H9 (cell line): ENCODE measurements around the gene CEBPZ. TPM values are rescaled to one million over a fixed set of nuclear protein-coding genes. Genes with fewer than 3 reads are reported as not detected.

Experiments used
- DNase-seq: peaks from one replicate; pipeline ENCODE4 v3.0.0-alpha.2; 2017
- H2AFZ ChIP-seq: one replicate; pipeline ENCODE4 v1.6.1; 2013; ENCODE audit warnings: mild to moderate bottlenecking, low read length, control low read depth, moderate library complexity
- H2AK5ac ChIP-seq: 2 replicates; pipeline ENCODE4 v1.6.1; 2013; ENCODE audit warnings: low read length, control low read depth, mixed read lengths; ENCODE audit not compliant: insufficient read length
- H2BK120ac ChIP-seq: one replicate; pipeline ENCODE4 v1.6.1; 2013; ENCODE audit warnings: low read depth, mild to moderate bottlenecking, low read length, control low read depth, inconsistent platforms; ENCODE audit not compliant: poor library complexity, severe bottlenecking
- H2BK12ac ChIP-seq: 2 replicates; pipeline ENCODE4 v1.6.1; 2013; ENCODE audit warnings: low read length, control low read depth, mixed read lengths, low read depth; ENCODE audit not compliant: insufficient read length
- H2BK15ac ChIP-seq: 2 replicates; pipeline ENCODE4 v1.6.1; 2013; ENCODE audit warnings: low read depth, low read length, control low read depth
- H2BK20ac ChIP-seq: one replicate; pipeline ENCODE4 v1.6.1; 2013; ENCODE audit warnings: low read depth, mild to moderate bottlenecking, low read length, control low read depth, inconsistent platforms; ENCODE audit not compliant: poor library complexity, severe bottlenecking
- H2BK5ac ChIP-seq: 2 replicates; pipeline ENCODE4 v1.6.1; 2013; ENCODE audit warnings: low read length, control low read depth, mixed read lengths; ENCODE audit not compliant: insufficient read length
- H3K14ac ChIP-seq: 2 replicates; pipeline ENCODE4 v1.6.1; 2013; ENCODE audit warnings: low read length, control low read depth; ENCODE audit not compliant: insufficient read depth
- H3K18ac ChIP-seq: 2 replicates; pipeline ENCODE4 v1.6.1; 2013; ENCODE audit warnings: low read depth, mild to moderate bottlenecking, mixed read lengths, low read length, control low read depth; ENCODE audit not compliant: insufficient read length
- H3K23ac ChIP-seq: 2 replicates; pipeline ENCODE4 v1.6.1; 2013; ENCODE audit warnings: low read length, control low read depth, mixed read lengths, low read depth; ENCODE audit not compliant: insufficient read length
- H3K23me2 ChIP-seq: 2 replicates; pipeline ENCODE4 v1.6.1; 2013; ENCODE audit warnings: low read depth, mild to moderate bottlenecking, mixed read lengths, low read length, control low read depth; ENCODE audit not compliant: insufficient read length, poor library complexity, severe bottlenecking
- H3K27ac ChIP-seq: 2 replicates; pipeline ENCODE4 v1.5.1; 2013; ENCODE audit warnings: low read length, control low read depth, mixed read lengths, low read depth; ENCODE audit not compliant: insufficient read length
- H3K27me3 ChIP-seq: 2 replicates; pipeline ENCODE4 v1.6.1; 2013; ENCODE audit warnings: low read length, control low read depth, inconsistent platforms; ENCODE audit not compliant: insufficient read depth
- H3K4ac ChIP-seq: 2 replicates; pipeline ENCODE4 v1.6.1; 2013; ENCODE audit warnings: low read depth, mild to moderate bottlenecking, control low read depth, inconsistent platforms, low read length, moderate library complexity
- H3K4me1 ChIP-seq: 2 replicates; pipeline ENCODE4 v1.6.1; 2013; ENCODE audit warnings: low read length, control low read depth, inconsistent platforms; ENCODE audit not compliant: insufficient read depth
- H3K4me2 ChIP-seq: 2 replicates; pipeline ENCODE4 v1.6.1; 2013; ENCODE audit warnings: low read length, control low read depth, mixed read lengths; ENCODE audit not compliant: insufficient read length, insufficient read depth
- H3K56ac ChIP-seq: 2 replicates; pipeline ENCODE4 v1.6.1; 2013; ENCODE audit warnings: low read depth, mild to moderate bottlenecking, mixed read lengths, low read length, control low read depth; ENCODE audit not compliant: insufficient read length
- H3K79me1 ChIP-seq: 2 replicates; pipeline ENCODE4 v1.6.1; 2013; ENCODE audit warnings: low read depth, mild to moderate bottlenecking, moderate library complexity, low read length, control low read depth, inconsistent platforms; ENCODE audit not compliant: insufficient read depth, poor library complexity, severe bottlenecking
- H3K79me2 ChIP-seq: 2 replicates; pipeline ENCODE4 v1.6.1; 2013; ENCODE audit warnings: low read length, control low read depth, inconsistent platforms; ENCODE audit not compliant: insufficient read depth
- H3K9ac ChIP-seq: 2 replicates; pipeline ENCODE4 v1.6.1; 2013; ENCODE audit warnings: low read length, control low read depth, mixed read lengths; ENCODE audit not compliant: insufficient read length; ENCODE audit errors: extremely low read depth
- H3K9me3 ChIP-seq: one replicate; pipeline ENCODE4 v1.6.1; 2013; ENCODE audit warnings: low read depth, low read length, inconsistent platforms; ENCODE audit not compliant: control insufficient read depth
- H3T11ph ChIP-seq: one replicate; pipeline ENCODE4 v1.6.1; 2013; ENCODE audit warnings: mild to moderate bottlenecking, low read length, control low read depth, inconsistent platforms
- H4K20me1 ChIP-seq: one replicate; pipeline ENCODE4 v1.6.1; 2013; ENCODE audit not compliant: control insufficient read depth, insufficient read length, insufficient read depth
- H4K5ac ChIP-seq: 2 replicates; pipeline ENCODE4 v1.6.1; 2013; ENCODE audit warnings: low read depth, mild to moderate bottlenecking, mixed read lengths, low read length, control low read depth; ENCODE audit not compliant: insufficient read length
- H4K8ac ChIP-seq: replicated peaks from 2 replicates; pipeline ENCODE4 v1.6.1; 2013; ENCODE audit warnings: low read length, control low read depth, mixed read lengths, low read depth; ENCODE audit not compliant: insufficient read length
- H4K91ac ChIP-seq: 2 replicates; pipeline ENCODE4 v1.6.1; 2013; ENCODE audit warnings: low read depth, mild to moderate bottlenecking, moderate library complexity, mixed read lengths, low read length, control low read depth; ENCODE audit not compliant: insufficient read length
- H3K27ac Mint-ChIP-seq, 3 experiments: 2 replicates in 2 of 3; 3 replicates in 1 of 3; pipeline ENCODE4 v1.8.0; 2020 to 2021; ENCODE audit warnings: mixed read lengths in 3 of 3, mild to moderate bottlenecking in 1 of 3, moderate library complexity in 1 of 3
- H3K27me3 Mint-ChIP-seq: 2 replicates; pipeline ENCODE4 v1.8.0; 2021; ENCODE audit warnings: low read depth, mild to moderate bottlenecking, moderate library complexity, mixed read lengths
- H3K36me3 Mint-ChIP-seq, 3 experiments: 2 replicates in 2 of 3; 3 replicates in 1 of 3; pipeline ENCODE4 v1.8.0; 2020 to 2021; ENCODE audit warnings: low read depth in 3 of 3, mixed read lengths in 3 of 3; ENCODE audit not compliant: insufficient read depth in 1 of 3
- H3K4me1 Mint-ChIP-seq, 2 experiments: 2 replicates each; pipeline ENCODE4 v1.8.0; 2020; ENCODE audit warnings: mixed read lengths in 2 of 2
- H3K4me3 Mint-ChIP-seq, 2 experiments: 2 replicates in 1 of 2; 3 replicates in 1 of 2; pipeline ENCODE4 v1.8.0; 2020 to 2021; ENCODE audit warnings: mild to moderate bottlenecking in 2 of 2, mixed read lengths in 2 of 2, moderate library complexity in 1 of 2
- H3K9me3 Mint-ChIP-seq, 2 experiments: 2 replicates in 1 of 2; 3 replicates in 1 of 2; pipeline ENCODE4 v1.8.0; 2020; ENCODE audit warnings: mild to moderate bottlenecking in 2 of 2, mixed read lengths in 2 of 2, moderate library complexity in 1 of 2
- WGBS: extraction: QIAGEN DNeasy Blood & Tissue Kit; methylation state at CpG from one replicate; pipeline ENCODE4 v1.1.7; 2013; ENCODE audit warnings: missing lambda C conversion rate, low lambda C conversion rate, mixed read lengths; ENCODE audit not compliant: insufficient read length; ENCODE audit errors: extremely low coverage; 5-methylcytosine and 5-hydroxymethylcytosine counted together
- total RNA-seq: library from RNA; stranded (reverse); gene quantifications from 2 replicates; pipeline ENCODE4 v1.2.1, GENCODE V29; 2021
- TF ChIP-seq, protein P1 (sequence below): fragments of 200-600 bp; sonication (generic); conservative IDR thresholded peaks from 3 replicates; pipeline ENCODE4 v1.8.0; 2021; ENCODE audit warnings: antibody characterized with exemption, mild to moderate bottlenecking

Gene CEBPZ
- total RNA-seq, 1 experiment from 2014 or later = 281 TPM

DNA sequence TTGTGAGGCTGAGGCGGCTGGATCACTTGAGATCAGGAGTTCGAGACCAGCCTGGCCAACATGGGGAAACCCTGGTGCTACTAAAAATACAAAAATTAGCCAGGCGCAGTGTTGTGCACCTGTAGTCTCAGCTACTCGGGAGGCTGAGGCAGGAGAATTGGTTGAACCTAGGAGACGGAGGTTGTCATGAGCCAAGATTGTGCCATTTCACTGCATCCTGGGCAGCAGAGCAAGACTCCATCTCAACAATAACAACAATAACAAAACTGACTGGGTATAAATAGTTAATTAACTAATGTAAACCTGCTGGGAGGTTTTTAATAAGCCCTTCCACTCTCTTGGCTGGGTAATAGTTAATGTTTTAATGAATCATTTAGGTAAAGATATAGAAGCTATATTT lies 50.8 kb downstream of the CEBPZ start:
- no peak overlapping the region for H4K91ac ChIP-seq
- H3K79me2 ChIP-seq = no peaks in the 10 kb centered on the region
- Mint-ChIP-seq H3K4me1 (peaks cover 25 to 29% of the 10 kb centered on the region in 2 experiments), H3K9me3 (no peaks in the 10 kb centered on the region), H3K27ac (peak overlapping the region; percentile 78 to 98 (median 88); a peak in 6 of 7 replicates), H3K36me3 (no peaks in the 10 kb centered on the region), H3K27me3 (no peaks in the 10 kb centered on the region), H3K4me3 (no peak overlapping the region)
- H3K27me3 ChIP-seq = no peaks in the 10 kb centered on the region
- H2AFZ ChIP-seq = no peak overlapping the region
- no peak overlapping the region for H3K56ac ChIP-seq
- H3K18ac ChIP-seq = no peak overlapping the region
- H2BK20ac ChIP-seq = no peak overlapping the region
- DNase-seq = no peak
- TF ChIP-seq, protein P1, sequence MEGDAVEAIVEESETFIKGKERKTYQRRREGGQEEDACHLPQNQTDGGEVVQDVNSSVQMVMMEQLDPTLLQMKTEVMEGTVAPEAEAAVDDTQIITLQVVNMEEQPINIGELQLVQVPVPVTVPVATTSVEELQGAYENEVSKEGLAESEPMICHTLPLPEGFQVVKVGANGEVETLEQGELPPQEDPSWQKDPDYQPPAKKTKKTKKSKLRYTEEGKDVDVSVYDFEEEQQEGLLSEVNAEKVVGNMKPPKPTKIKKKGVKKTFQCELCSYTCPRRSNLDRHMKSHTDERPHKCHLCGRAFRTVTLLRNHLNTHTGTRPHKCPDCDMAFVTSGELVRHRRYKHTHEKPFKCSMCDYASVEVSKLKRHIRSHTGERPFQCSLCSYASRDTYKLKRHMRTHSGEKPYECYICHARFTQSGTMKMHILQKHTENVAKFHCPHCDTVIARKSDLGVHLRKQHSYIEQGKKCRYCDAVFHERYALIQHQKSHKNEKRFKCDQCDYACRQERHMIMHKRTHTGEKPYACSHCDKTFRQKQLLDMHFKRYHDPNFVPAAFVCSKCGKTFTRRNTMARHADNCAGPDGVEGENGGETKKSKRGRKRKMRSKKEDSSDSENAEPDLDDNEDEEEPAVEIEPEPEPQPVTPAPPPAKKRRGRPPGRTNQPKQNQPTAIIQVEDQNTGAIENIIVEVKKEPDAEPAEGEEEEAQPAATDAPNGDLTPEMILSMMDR = no peak
- H3K23me2 ChIP-seq = no peaks in the 10 kb centered on the region
- no peak overlapping the region for H2BK120ac ChIP-seq
- H3K9ac ChIP-seq = no peak overlapping the region
- no peak overlapping the region for H3K14ac ChIP-seq
- H3K4ac ChIP-seq = no peak overlapping the region
- no peak overlapping the region for H2BK15ac ChIP-seq
- H4K5ac ChIP-seq = no peak overlapping the region
- WGBS = no CpG with 5 or more reads among the region's 5 CpGs
- no peak overlapping the region for H2BK12ac ChIP-seq
- no peaks in the 10 kb centered on the region for H4K20me1 ChIP-seq
- no peak overlapping the region for H4K8ac ChIP-seq
- H3K4me1 ChIP-seq = no peaks in the 10 kb centered on the region
- no peak overlapping the region for H3T11ph ChIP-seq
- no peak overlapping the region for H3K4me2 ChIP-seq
- no peaks in the 10 kb centered on the region for H3K79me1 ChIP-seq
- no peaks in the 10 kb centered on the region for H3K9me3 ChIP-seq
- no peak overlapping the region for H3K27ac ChIP-seq
- H2AK5ac ChIP-seq = no peak overlapping the region
- H2BK5ac ChIP-seq = no peak overlapping the region
- no peak overlapping the region for H3K23ac ChIP-seq
